ENCODE results near the gene SPATA31C1.

- TF ChIP-seq CTCF (IDR thresholded peaks at IDR 0.05), result no peak
- no peak for TF ChIP-seq EP300 (IDR thresholded peaks at IDR 0.05)
- TF ChIP-seq POLR2A (IDR thresholded peaks at IDR 0.05), result no peak
- no peak for TF ChIP-seq POLR2AphosphoS5 (IDR thresholded peaks at IDR 0.05)
These were observed 42.3 kb downstream of the SPATA31C1 start for GRCh38 chr9:87959916-87960581.

Measured in upper lobe of left lung (tissue), 4 donors.